ENCODE measurements around the gene DPCD.

Gene DPCD

GRCh38 chr10:101597091-101597900 lies 9.2 kb downstream of the DPCD start:
- no peak overlapping the region for H3K27ac ChIP-seq
- no peak overlapping the region for H3K4me2 ChIP-seq

DNA sequence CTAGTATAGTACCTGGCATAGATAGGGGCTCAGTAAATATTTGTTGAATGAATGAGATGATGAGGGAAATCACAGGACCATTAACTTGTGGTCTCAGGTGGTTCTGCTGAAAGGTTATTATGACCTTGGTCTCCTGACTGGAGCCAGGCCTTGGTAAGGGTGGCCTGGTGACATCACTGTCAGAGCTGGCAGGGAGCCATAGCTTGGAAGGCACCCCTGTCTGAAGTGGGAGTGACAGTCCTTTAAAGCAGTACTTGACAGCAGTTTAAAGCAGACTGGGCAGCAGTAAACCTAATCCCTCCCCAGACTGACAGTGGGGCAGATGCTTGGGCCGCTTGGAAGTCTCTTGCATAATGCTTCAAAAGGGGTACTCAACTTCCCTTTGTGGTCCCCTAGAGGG lies 13.4 kb downstream of the DPCD start:
- H3K79me2 ChIP-seq (ENCODE audit: insufficient read depth, low read depth) = no peaks in the 10 kb centered on the region
- no peak for TF ChIP-seq CTCF (conservative IDR thresholded peaks at IDR 0.05; ENCODE audit: low read depth, low read length)
- no peak overlapping the region for H2AFZ ChIP-seq (ENCODE audit: low read depth)
- H3K4me2 ChIP-seq = no peak overlapping the region
- no peak overlapping the region for H3K4me3 ChIP-seq (IDR thresholded peaks at IDR 0.05; ENCODE audit: insufficient read depth, low read depth, low read length)
- H3K27me3 ChIP-seq (ENCODE audit: insufficient read depth, low read depth) = no peaks in the 10 kb centered on the region
- no peaks in the 10 kb centered on the region for H3K4me1 ChIP-seq (ENCODE audit: low read depth, poor library complexity, severe bottlenecking)
- no peak overlapping the region for H3K9ac ChIP-seq
- H3K36me3 ChIP-seq (ENCODE audit: insufficient read depth) = no peaks in the 10 kb centered on the region
- no peaks in the 10 kb centered on the region for H4K20me1 ChIP-seq (ENCODE audit: insufficient read depth)
- no peak overlapping the region for H3K27ac ChIP-seq

More at GRCh38 chr10:101597091-101597900, 9.2 kb downstream of the DPCD start:
- no peak overlapping the region for H2AFZ ChIP-seq (ENCODE audit: low read depth)
- H3K4me3 ChIP-seq (IDR thresholded peaks at IDR 0.05; ENCODE audit: insufficient read depth, low read depth, low read length) = no peak overlapping the region
- no peak overlapping the region for H3K9ac ChIP-seq
- H3K36me3 ChIP-seq (ENCODE audit: insufficient read depth) = no peaks in the 10 kb centered on the region
- no peaks in the 10 kb centered on the region for H3K79me2 ChIP-seq (ENCODE audit: insufficient read depth, low read depth)
- no peaks in the 10 kb centered on the region for H4K20me1 ChIP-seq (ENCODE audit: insufficient read depth)
- H3K4me1 ChIP-seq (ENCODE audit: low read depth, poor library complexity, severe bottlenecking) = no peaks in the 10 kb centered on the region
- no peak for TF ChIP-seq CTCF (conservative IDR thresholded peaks at IDR 0.05; ENCODE audit: low read depth, low read length)
- H3K27me3 ChIP-seq (ENCODE audit: insufficient read depth, low read depth) = no peaks in the 10 kb centered on the region

DNA sequence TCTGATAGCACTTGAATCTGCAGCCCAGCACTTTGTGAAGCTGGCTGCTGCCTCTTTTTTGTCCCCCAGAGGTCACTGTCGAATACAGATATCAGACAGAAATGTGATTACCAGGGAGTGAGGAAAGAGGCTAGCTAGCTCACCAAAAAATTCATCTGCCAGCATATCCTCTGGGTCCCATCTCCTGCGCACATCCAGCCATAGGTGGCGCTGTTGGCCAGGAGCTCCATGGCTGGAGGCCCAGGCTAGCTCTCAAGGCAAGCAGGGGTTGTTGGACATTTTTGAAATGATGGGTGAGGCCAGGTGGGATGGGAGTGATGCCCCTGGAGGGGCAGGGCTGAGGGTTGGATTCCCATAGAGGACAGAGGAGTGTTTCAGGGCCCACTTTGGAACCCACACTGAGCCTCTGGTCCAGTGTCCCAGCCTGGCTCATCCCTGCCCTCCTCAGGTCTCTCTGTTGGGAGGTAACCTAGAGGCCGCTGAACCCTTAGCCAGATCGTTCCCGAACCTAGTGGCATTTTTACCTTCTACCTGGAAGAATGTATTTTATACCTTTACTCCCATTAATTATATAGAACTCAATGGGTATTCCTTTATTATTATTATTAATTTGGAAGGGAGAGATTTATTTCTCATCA lies 14.8 kb downstream of the DPCD start:
- H3K4me2 ChIP-seq = no peak overlapping the region
- H3K4me1 ChIP-seq (ENCODE audit: low read depth, poor library complexity, severe bottlenecking) = no peaks in the 10 kb centered on the region
- peak; percentile 95 for TF ChIP-seq CTCF (conservative IDR thresholded peaks at IDR 0.05; ENCODE audit: low read depth, low read length)
- no peaks in the 10 kb centered on the region for H4K20me1 ChIP-seq (ENCODE audit: insufficient read depth)
- H3K27me3 ChIP-seq (ENCODE audit: insufficient read depth, low read depth) = no peaks in the 10 kb centered on the region
- no peaks in the 10 kb centered on the region for H3K36me3 ChIP-seq (ENCODE audit: insufficient read depth)
- no peak overlapping the region for H3K4me3 ChIP-seq (IDR thresholded peaks at IDR 0.05; ENCODE audit: insufficient read depth, low read depth, low read length)
- no peak overlapping the region for H3K9ac ChIP-seq
- H2AFZ ChIP-seq (ENCODE audit: low read depth) = no peak overlapping the region
- no peak overlapping the region for H3K27ac ChIP-seq
- H3K79me2 ChIP-seq (ENCODE audit: insufficient read depth, low read depth) = no peaks in the 10 kb centered on the region

DNA sequence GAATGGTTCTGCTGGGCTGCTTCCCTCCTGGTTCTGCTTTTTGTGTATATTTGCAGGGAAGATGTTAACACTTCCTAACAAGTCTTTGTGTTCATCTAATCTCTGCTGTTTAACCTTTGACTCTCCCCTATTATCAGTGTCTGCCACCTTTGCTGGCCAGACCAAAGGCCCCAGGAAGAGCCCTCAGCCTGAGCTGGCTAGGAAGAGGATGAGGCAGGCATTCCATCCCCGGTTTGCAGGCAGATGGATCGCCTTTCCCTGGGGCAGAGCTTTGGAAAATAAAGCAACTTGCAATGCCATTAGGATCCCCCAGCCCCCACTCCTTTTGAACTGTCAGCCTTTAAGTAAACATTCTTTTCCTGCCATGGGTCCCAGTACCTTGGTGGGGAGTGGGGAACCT lies 19.0 kb downstream of the DPCD start:
- Histone ChIP-seq H3K4me2 (no peak overlapping the region), H3K79me2 (ENCODE audit: insufficient read depth, low read depth) (no peaks in the 10 kb centered on the region), H3K9ac (no peak overlapping the region), H3K4me1 (ENCODE audit: low read depth, poor library complexity, severe bottlenecking) (no peaks in the 10 kb centered on the region), H3K27ac (no peak overlapping the region), H3K27me3 (ENCODE audit: insufficient read depth, low read depth) (no peaks in the 10 kb centered on the region), H4K20me1 (ENCODE audit: insufficient read depth) (no peaks in the 10 kb centered on the region), H3K36me3 (ENCODE audit: insufficient read depth) (no peaks in the 10 kb centered on the region), H3K4me3 (IDR thresholded peaks at IDR 0.05; ENCODE audit: insufficient read depth, low read depth, low read length) (no peak overlapping the region), H2AFZ (ENCODE audit: low read depth) (no peak overlapping the region)
- TF ChIP-seq CTCF (conservative IDR thresholded peaks at IDR 0.05; ENCODE audit: low read depth, low read length) = no peak
